KMS-11 (cell line): Measurements from ENCODE around the gene DCTN3.

ENCODE experiments used
- H2AFZ ChIP-seq: fragments of 200-600 bp; sonication (generic); 2 replicates; pipeline ENCODE4 v1.6.1; 2016; ENCODE audit warnings: antibody characterized with exemption, mixed run types, low read depth
- H3K27ac ChIP-seq: fragments of 200-600 bp; sonication (generic); 2 replicates; pipeline ENCODE4 v1.6.1; 2016; ENCODE audit warnings: mild to moderate bottlenecking, mixed run types
- H3K27me3 ChIP-seq: fragments of 200-600 bp; sonication (generic); 2 replicates; pipeline ENCODE4 v1.6.1; 2017; ENCODE audit warnings: mild to moderate bottlenecking, low read depth, mixed run types, moderate library complexity; ENCODE audit not compliant: insufficient read depth
- H3K36me3 ChIP-seq: fragments of 200-600 bp; sonication (generic); 2 replicates; pipeline ENCODE4 v1.6.1; 2017; ENCODE audit warnings: mild to moderate bottlenecking, mixed run types; ENCODE audit not compliant: insufficient read depth
- H3K4me1 ChIP-seq: fragments of 200-600 bp; sonication (generic); 2 replicates; pipeline ENCODE4 v1.6.1; 2016; ENCODE audit warnings: mild to moderate bottlenecking, low read depth, mixed run types; ENCODE audit not compliant: poor library complexity, severe bottlenecking
- H3K4me2 ChIP-seq: fragments of 200-600 bp; sonication (generic); 2 replicates; pipeline ENCODE4 v1.7.0; 2016; ENCODE audit warnings: mild to moderate bottlenecking, mixed run types
- H3K4me3 ChIP-seq: fragments of 200-600 bp; sonication (generic); IDR thresholded peaks from 2 replicates; pipeline ENCODE4 v1.6.1; 2017; ENCODE audit warnings: low read depth, low read length, mixed read lengths; ENCODE audit not compliant: insufficient read depth
- H3K79me2 ChIP-seq: fragments of 200-600 bp; sonication (generic); 2 replicates; pipeline ENCODE4 v1.6.1; 2016; ENCODE audit warnings: low read depth, mixed run types; ENCODE audit not compliant: insufficient read depth
- H3K9ac ChIP-seq: fragments of 200-600 bp; sonication (generic); 2 replicates; pipeline ENCODE4 v1.6.1; 2016; ENCODE audit warnings: mild to moderate bottlenecking, mixed run types
- H4K20me1 ChIP-seq: fragments of 200-600 bp; sonication (generic); 2 replicates; pipeline ENCODE4 v1.6.1; 2016; ENCODE audit warnings: mild to moderate bottlenecking, mixed run types; ENCODE audit not compliant: insufficient read depth
- CTCF ChIP-seq: fragments of 200-600 bp; sonication (generic); conservative IDR thresholded peaks from 2 replicates; pipeline ENCODE4 v1.6.1; 2017; ENCODE audit warnings: low read depth, mild to moderate bottlenecking, antibody characterized with exemption, low read length, moderate library complexity, mixed read lengths

Gene DCTN3

GRCh38 chr9:34627716-34628655 is 7.7 kb upstream of the DCTN3 start:
- H4K20me1 ChIP-seq: no peaks in the 10 kb centered on the region
- no peaks in the 10 kb centered on the region for H3K4me1 ChIP-seq
- H3K9ac ChIP-seq: no peak overlapping the region
- peaks cover 54% of the 10 kb centered on the region for H3K27me3 ChIP-seq
- no peak overlapping the region for H3K4me2 ChIP-seq
- no peak overlapping the region for H2AFZ ChIP-seq
- H3K36me3 ChIP-seq: no peaks in the 10 kb centered on the region
- H3K27ac ChIP-seq: no peak overlapping the region
- H3K79me2 ChIP-seq: no peaks in the 10 kb centered on the region
- no peak for TF ChIP-seq CTCF
- H3K4me3 ChIP-seq: no peak overlapping the region

DNA sequence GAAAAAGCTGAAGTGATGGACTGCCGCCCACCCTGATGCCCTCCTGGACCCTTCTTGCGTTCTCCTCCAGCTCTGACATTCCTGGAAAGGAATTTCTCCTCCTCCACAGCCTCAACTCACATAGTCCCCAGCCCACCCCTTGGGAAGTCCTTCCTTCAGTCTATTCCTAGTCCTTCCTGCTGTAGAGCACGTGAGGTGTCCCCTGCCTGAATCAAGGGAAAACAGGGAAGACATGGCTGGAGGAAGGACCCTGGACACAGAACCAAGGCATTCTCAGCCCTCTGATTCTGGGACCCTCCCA is 4.8 kb upstream of the DCTN3 start:
- H3K4me2 ChIP-seq: no peak overlapping the region
- H3K36me3 ChIP-seq: no peaks in the 10 kb centered on the region
- H3K27ac ChIP-seq: no peak overlapping the region
- no peaks in the 10 kb centered on the region for H4K20me1 ChIP-seq
- H3K9ac ChIP-seq: no peak overlapping the region
- TF ChIP-seq CTCF: no peak
- H3K79me2 ChIP-seq: no peaks in the 10 kb centered on the region
- peaks cover 44% of the 10 kb centered on the region for H3K27me3 ChIP-seq
- H2AFZ ChIP-seq: no peak overlapping the region
- no peak overlapping the region for H3K4me3 ChIP-seq
- peaks cover 6% of the 10 kb centered on the region for H3K4me1 ChIP-seq

DNA sequence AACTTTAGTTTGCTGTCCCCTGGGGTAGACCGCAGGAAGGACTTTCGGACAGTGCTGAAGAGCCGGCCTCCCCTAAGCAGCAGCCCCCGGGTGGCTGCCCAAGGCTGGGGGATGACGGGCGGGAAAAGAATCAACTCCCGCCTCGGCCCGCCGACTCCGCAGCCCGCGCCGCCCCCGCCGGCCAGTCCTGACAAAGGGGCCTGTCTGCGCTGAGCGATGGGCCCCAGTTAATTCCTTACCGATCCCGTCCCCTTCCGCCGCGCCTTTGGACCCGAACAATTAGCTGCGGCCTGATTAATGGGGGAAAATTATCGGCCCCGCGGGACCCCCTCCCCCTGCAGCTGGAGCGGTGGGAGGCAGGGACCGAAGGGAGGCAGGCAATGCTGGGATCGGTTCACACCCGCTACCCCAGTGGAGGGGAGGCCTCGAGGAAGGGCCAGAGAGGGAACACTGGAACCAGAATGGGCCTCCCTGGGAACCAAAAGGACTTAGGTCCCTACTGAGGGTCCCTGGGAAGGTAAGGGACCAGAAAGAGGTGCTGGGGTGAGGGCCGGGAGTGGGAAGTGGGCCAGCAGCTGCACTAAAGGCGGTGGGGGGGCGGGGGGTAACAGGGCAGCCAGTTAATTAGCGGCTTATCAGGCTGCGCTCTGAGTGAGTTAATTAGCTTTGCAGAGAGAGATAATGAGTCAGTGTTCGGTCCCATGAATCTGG is 4.3 kb upstream of the DCTN3 start:
- peaks cover 3% of the 10 kb centered on the region; the same call in 1 of the 2 replicates for H3K79me2 ChIP-seq
- H3K9ac ChIP-seq: no peak overlapping the region
- H3K4me1 ChIP-seq: peaks cover 9% of the 10 kb centered on the region
- no peak overlapping the region for H3K4me3 ChIP-seq
- H3K4me2 ChIP-seq: no peak overlapping the region
- H3K36me3 ChIP-seq: no peaks in the 10 kb centered on the region
- no peak overlapping the region for H2AFZ ChIP-seq
- no peak for TF ChIP-seq CTCF
- no peaks in the 10 kb centered on the region for H4K20me1 ChIP-seq
- no peak overlapping the region for H3K27ac ChIP-seq
- H3K27me3 ChIP-seq: peaks cover 39% of the 10 kb centered on the region

- peaks cover 7% of the 10 kb centered on the region; the same call in 1 of the 2 replicates for H3K79me2 ChIP-seq
- H3K27me3 ChIP-seq: peaks cover 32% of the 10 kb centered on the region
- TF ChIP-seq CTCF: no peak
- H4K20me1 ChIP-seq: no peaks in the 10 kb centered on the region
- peaks cover 18% of the 10 kb centered on the region for H3K4me1 ChIP-seq
- no peak overlapping the region for H2AFZ ChIP-seq
- no peak overlapping the region for H3K9ac ChIP-seq
- H3K36me3 ChIP-seq: no peaks in the 10 kb centered on the region
- no peak overlapping the region for H3K27ac ChIP-seq
- no peak overlapping the region for H3K4me3 ChIP-seq
- H3K4me2 ChIP-seq: no peak overlapping the region
These were observed 3.3 kb upstream of the DCTN3 start for GRCh38 chr9:34623374-34624235.
